ENCODE data around the gene RPL36. TPM values are rescaled to one million over a fixed set of nuclear protein-coding genes. Genes with fewer than 3 reads are reported as not detected.
A peak's percentile ranks its signal among the peaks of the same experiment; 100 is the strongest.

RPL36 gene
- total and polyA plus RNA-seq, 9 of the 15 experiments (the other 6 are each of a cell fraction or from before 2014, with no cell fraction given), result 350 to 3,412 (median 1,507) TPM

DNA sequence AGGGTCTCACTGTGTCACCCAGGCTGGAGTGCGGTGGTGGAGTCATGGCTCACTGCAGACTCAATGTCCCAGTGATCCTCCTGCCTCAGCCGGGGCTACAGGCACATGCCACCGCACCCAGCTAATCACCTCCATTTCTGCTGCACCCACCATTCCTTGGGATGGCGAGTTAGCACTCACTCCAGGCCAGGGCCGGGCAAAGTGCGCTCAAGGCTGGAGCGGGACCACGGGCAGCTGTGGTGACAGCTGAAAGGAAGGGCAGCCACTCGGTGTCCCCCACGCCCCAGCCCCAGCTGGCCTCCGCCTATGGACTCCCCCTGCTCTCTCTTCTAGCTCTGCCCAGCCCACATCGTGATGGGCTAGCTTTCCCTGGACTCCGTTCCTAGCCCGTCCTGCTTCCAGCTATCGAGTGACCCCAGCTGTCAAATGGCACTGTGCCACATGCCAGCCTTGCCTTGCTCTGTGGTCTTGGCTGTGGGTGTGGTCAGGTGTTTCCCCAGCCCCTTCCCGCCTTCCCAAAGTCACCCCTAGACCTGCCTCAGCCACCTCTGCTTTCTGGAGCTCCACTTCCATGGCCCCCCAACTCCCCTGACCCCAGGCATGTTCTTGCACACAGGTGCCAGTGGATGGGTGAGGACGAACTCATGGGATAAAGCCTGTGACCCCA is 13.9 kb upstream of the RPL36 start (continued):
- TF ChIP-seq EP300 (IDR thresholded peaks at IDR 0.05; ENCODE audit: low read length), result no peak
- no peak for TF ChIP-seq SMAD1 (IDR thresholded peaks at IDR 0.05; ENCODE audit: low read depth, low read length, partially characterized antibody)
- peak; percentile 54 for TF ChIP-seq POLR2G (IDR thresholded peaks at IDR 0.05; ENCODE audit: low read depth, low read length)
- TF ChIP-seq PRDM10 (IDR thresholded peaks at IDR 0.05; ENCODE audit: partially characterized antibody), result no peak

- no peaks in the 10 kb centered on the region for H3K9me3 ChIP-seq (replicated peaks; ENCODE audit: control insufficient read depth, insufficient read depth, low read depth, low read length)
- no peak overlapping the region for H3K27ac ChIP-seq (ENCODE audit: extremely low read depth, low read depth, low read length)
- peak overlapping the region in 1 of 2 experiments; percentile 22; a peak in 1 of 4 replicates for H3K9ac ChIP-seq (ENCODE audit: insufficient read depth in 1 of 2, low read depth in 2 of 2, low read length in 2 of 2)
- no peak overlapping the region for H3K4me2 ChIP-seq (ENCODE audit: insufficient read depth, low read length)
- no peak overlapping the region for H2AFZ ChIP-seq (ENCODE audit: low read depth, low read length)
- no peaks in the 10 kb centered on the region for H3K9me1 ChIP-seq (ENCODE audit: control insufficient read depth, insufficient read depth, low read length)
- no peak for FAIRE-seq
- intact Hi-C loops (cut with micrococcal nuclease), result no loop called here
- DNase-seq (ENCODE audit: extremely low read depth in 1 of 4, low spot score in 3 of 4), result no peak
- peaks cover 19 to 58% of the 10 kb centered on the region in 2 experiments for H3K4me1 ChIP-seq (replicated peaks in 1 of 2; ENCODE audit: control insufficient read depth in 2 of 2, insufficient read depth in 2 of 2, low read length in 2 of 2)
- peaks cover 12% of the 10 kb centered on the region for H3K79me2 ChIP-seq (ENCODE audit: control insufficient read depth, insufficient read depth, low read length)
- H3K36me3 ChIP-seq (ENCODE audit: control insufficient read depth, insufficient read depth, low read length), result peaks cover 19% of the 10 kb centered on the region; the same call in 2 of the 3 replicates
- ChIA-PET POLR2A (interaction anchor here (0.6 to 2.8 kb wide), 5 partner anchors 9 to 34 kb away, joined by 3 to 9 read pairs (median 3); partner anchors contain the start of gene RPL36), CTCF (ENCODE audit: low intra/inter-chr PET ratio) (no interaction called here)
- no peaks in the 10 kb centered on the region for H3K27me3 ChIP-seq (ENCODE audit: control insufficient read depth in 2 of 2, insufficient read depth in 2 of 2, low read length in 2 of 2)
- 79% methylated on average over 10 of the region's 13 CpGs for WGBS (ENCODE audit: insufficient coverage, low coverage, missing lambda C conversion rate)
- TF ChIP-seq RBM39 (optimal IDR thresholded peaks at IDR 0.05; ENCODE audit: low read depth, low read length) (no peak), POLR2G (IDR thresholded peaks at IDR 0.05; ENCODE audit: low read depth, low read length) (peak; percentile 51; the same call in 1 of the 2 replicates)
- ATAC-seq, result no peak
- no peak overlapping the region for H3K4me3 ChIP-seq
- no TSS peak for BruUV-seq (replicated peaks)
- in situ Hi-C loops (cut with MboI), result no loop called here
- peaks cover 4% of the 10 kb centered on the region; the same call in 1 of the 2 replicates for H4K20me1 ChIP-seq (replicated peaks; ENCODE audit: control insufficient read depth, insufficient read depth, low read length)
Observed at GRCh38 chr19:5676772-5677105, 13.4 kb upstream of the RPL36 start.

All from K562 (cell line).